Measurements from ENCODE around the gene NDUFS1.
"Not testable (repeated sequence)": the region's sequence is repeated elsewhere in the genome, so short reads cannot be mapped to it uniquely, and the experiment has no call there.

DNA sequence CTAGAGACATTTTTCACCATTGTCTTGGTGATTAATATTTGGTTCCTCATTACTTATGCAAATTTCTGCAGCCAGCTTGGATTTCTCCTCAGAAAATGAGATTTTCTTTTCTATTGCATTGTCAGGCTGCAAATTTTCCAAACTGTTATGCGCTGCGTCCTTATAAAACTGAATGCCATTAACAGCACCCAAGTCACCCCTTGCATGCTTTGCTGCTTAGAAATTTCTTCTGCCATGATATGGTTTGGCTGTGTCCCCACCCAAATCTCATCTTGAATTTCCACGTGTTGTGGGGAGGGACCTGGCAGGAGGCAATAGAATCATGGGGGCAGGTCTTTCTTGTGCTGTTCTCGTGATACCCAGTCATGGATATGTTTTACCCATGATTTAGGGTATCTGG, 9.0 kb upstream of the NDUFS1 start:
- TF ChIP-seq, protein P1, sequence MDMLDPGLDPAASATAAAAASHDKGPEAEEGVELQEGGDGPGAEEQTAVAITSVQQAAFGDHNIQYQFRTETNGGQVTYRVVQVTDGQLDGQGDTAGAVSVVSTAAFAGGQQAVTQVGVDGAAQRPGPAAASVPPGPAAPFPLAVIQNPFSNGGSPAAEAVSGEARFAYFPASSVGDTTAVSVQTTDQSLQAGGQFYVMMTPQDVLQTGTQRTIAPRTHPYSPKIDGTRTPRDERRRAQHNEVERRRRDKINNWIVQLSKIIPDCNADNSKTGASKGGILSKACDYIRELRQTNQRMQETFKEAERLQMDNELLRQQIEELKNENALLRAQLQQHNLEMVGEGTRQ (IDR thresholded peaks at IDR 0.05; ENCODE audit: borderline replicate concordance, low read depth, low read length), result not testable (repeated sequence)
- TF ChIP-seq, protein P2, sequence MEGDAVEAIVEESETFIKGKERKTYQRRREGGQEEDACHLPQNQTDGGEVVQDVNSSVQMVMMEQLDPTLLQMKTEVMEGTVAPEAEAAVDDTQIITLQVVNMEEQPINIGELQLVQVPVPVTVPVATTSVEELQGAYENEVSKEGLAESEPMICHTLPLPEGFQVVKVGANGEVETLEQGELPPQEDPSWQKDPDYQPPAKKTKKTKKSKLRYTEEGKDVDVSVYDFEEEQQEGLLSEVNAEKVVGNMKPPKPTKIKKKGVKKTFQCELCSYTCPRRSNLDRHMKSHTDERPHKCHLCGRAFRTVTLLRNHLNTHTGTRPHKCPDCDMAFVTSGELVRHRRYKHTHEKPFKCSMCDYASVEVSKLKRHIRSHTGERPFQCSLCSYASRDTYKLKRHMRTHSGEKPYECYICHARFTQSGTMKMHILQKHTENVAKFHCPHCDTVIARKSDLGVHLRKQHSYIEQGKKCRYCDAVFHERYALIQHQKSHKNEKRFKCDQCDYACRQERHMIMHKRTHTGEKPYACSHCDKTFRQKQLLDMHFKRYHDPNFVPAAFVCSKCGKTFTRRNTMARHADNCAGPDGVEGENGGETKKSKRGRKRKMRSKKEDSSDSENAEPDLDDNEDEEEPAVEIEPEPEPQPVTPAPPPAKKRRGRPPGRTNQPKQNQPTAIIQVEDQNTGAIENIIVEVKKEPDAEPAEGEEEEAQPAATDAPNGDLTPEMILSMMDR (IDR thresholded peaks at IDR 0.05), result not testable (repeated sequence)
- TF ChIP-seq EZH2phosphoT487 (IDR thresholded peaks at IDR 0.05; ENCODE audit: borderline replicate concordance, low read depth); NRF1 (IDR thresholded peaks at IDR 0.05; ENCODE audit: low read depth, low read length); FOSL2 (IDR thresholded peaks at IDR 0.05; ENCODE audit: borderline replicate concordance, low read depth); RCOR1 (IDR thresholded peaks at IDR 0.05; ENCODE audit: low read length); EP300 (IDR thresholded peaks at IDR 0.05; ENCODE audit: borderline replicate concordance in 1 of 2, low read depth in 1 of 2, low read length in 1 of 2); FOXM1 (IDR thresholded peaks at IDR 0.05; ENCODE audit: low read depth); POLR2AphosphoS5 (IDR thresholded peaks at IDR 0.05; ENCODE audit: low read depth, low read length); RXRA (IDR thresholded peaks at IDR 0.05; ENCODE audit: borderline replicate concordance, low read depth): not testable (repeated sequence)
- TF ChIP-seq, protein P3, sequence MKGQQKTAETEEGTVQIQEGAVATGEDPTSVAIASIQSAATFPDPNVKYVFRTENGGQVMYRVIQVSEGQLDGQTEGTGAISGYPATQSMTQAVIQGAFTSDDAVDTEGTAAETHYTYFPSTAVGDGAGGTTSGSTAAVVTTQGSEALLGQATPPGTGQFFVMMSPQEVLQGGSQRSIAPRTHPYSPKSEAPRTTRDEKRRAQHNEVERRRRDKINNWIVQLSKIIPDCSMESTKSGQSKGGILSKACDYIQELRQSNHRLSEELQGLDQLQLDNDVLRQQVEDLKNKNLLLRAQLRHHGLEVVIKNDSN (IDR thresholded peaks at IDR 0.05; ENCODE audit: borderline replicate concordance, low read depth), result not testable (repeated sequence)
- TF ChIP-seq, protein P4, sequence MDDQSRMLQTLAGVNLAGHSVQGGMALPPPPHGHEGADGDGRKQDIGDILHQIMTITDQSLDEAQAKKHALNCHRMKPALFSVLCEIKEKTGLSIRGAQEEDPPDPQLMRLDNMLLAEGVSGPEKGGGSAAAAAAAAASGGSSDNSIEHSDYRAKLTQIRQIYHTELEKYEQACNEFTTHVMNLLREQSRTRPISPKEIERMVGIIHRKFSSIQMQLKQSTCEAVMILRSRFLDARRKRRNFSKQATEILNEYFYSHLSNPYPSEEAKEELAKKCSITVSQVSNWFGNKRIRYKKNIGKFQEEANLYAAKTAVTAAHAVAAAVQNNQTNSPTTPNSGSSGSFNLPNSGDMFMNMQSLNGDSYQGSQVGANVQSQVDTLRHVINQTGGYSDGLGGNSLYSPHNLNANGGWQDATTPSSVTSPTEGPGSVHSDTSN (IDR thresholded peaks at IDR 0.05), result not testable (repeated sequence)
- TF ChIP-seq, protein P5, sequence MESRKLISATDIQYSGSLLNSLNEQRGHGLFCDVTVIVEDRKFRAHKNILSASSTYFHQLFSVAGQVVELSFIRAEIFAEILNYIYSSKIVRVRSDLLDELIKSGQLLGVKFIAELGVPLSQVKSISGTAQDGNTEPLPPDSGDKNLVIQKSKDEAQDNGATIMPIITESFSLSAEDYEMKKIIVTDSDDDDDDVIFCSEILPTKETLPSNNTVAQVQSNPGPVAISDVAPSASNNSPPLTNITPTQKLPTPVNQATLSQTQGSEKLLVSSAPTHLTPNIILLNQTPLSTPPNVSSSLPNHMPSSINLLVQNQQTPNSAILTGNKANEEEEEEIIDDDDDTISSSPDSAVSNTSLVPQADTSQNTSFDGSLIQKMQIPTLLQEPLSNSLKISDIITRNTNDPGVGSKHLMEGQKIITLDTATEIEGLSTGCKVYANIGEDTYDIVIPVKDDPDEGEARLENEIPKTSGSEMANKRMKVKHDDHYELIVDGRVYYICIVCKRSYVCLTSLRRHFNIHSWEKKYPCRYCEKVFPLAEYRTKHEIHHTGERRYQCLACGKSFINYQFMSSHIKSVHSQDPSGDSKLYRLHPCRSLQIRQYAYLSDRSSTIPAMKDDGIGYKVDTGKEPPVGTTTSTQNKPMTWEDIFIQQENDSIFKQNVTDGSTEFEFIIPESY (IDR thresholded peaks at IDR 0.05; ENCODE audit: borderline replicate concordance, low read depth), result not testable (repeated sequence)

Measured in SK-N-SH (cell line).